CD14-positive monocyte (primary cell): ENCODE measurements around the gene LIFR. TPM values are rescaled to one million over a fixed set of nuclear protein-coding genes. Genes with fewer than 3 reads are reported as not detected.

Experiments used
- DNase-seq, 3 donors: peaks; one replicate each; pipeline ENCODE4 v3.0.0-alpha.2; 2011 to 2022
- H2AFZ ChIP-seq: 2 replicates; pipeline ENCODE4 v1.6.0; 2012; ENCODE audit warnings: mild to moderate bottlenecking, low read depth, low read length, inconsistent platforms; ENCODE audit not compliant: insufficient read depth, poor library complexity, severe bottlenecking
- H3K27ac ChIP-seq, 2 donors: 1 replicate in 1 of 2; 2 replicates in 1 of 2; pipeline ENCODE4 v1.5.1; 2012 to 2013; ENCODE audit warnings: low read length in 2 of 2, control low read depth in 1 of 2, inconsistent platforms in 1 of 2, low read depth in 1 of 2, mild to moderate bottlenecking in 1 of 2
- H3K27me3 ChIP-seq, 2 donors: one replicate each; pipeline versions ENCODE4 v1.6.0 to v1.6.1; 2011 to 2013; ENCODE audit warnings: low read length in 2 of 2; ENCODE audit not compliant: control insufficient read depth in 2 of 2, insufficient read depth in 2 of 2
- H3K36me3 ChIP-seq, 2 donors: replicated peaks in 1 of 2; 1 replicate in 1 of 2; 2 replicates in 1 of 2; pipeline versions ENCODE4 v1.5.1 to v1.6.1; 2012 to 2013; ENCODE audit warnings: low read length in 2 of 2, control low read depth in 1 of 2, inconsistent platforms in 1 of 2, mild to moderate bottlenecking in 1 of 2; ENCODE audit not compliant: insufficient read depth in 2 of 2, control insufficient read depth in 1 of 2
- H3K4me1 ChIP-seq, 2 donors: 1 replicate in 1 of 2; 2 replicates in 1 of 2; pipeline versions ENCODE4 v1.5.1 to v1.6.1; 2012 to 2013; ENCODE audit warnings: low read length in 2 of 2, control low read depth in 1 of 2, inconsistent platforms in 1 of 2, mild to moderate bottlenecking in 1 of 2, moderate library complexity in 1 of 2; ENCODE audit not compliant: insufficient read depth in 2 of 2, control insufficient read depth in 1 of 2
- H3K4me2 ChIP-seq: replicated peaks from 2 replicates; pipeline ENCODE3; 2012; ENCODE audit warnings: low read length, moderate library complexity, mild to moderate bottlenecking; ENCODE audit not compliant: poor library complexity, severe bottlenecking; ENCODE audit errors: extremely low read depth
- H3K4me3 ChIP-seq, 3 experiments: fragments of 200-600 bp in 1 of 3; sonication (generic) in 1 of 3; replicated peaks in 1 of 3; 1 replicate in 2 of 3; 2 replicates in 1 of 3; pipeline ENCODE4 v1.5.1; 2011 to 2013; ENCODE audit warnings: low read length in 3 of 3, mild to moderate bottlenecking in 3 of 3, control low read depth in 2 of 3, low read depth in 2 of 3, inconsistent platforms in 1 of 3, moderate library complexity in 1 of 3
- H3K79me2 ChIP-seq: 2 replicates; pipeline ENCODE4 v1.6.0; 2012; ENCODE audit warnings: mild to moderate bottlenecking, control low read depth, inconsistent platforms, low read length, moderate library complexity; ENCODE audit not compliant: insufficient read depth
- H3K9ac ChIP-seq: 2 replicates; pipeline ENCODE4 v1.6.0; 2017; ENCODE audit warnings: low read length, mild to moderate bottlenecking; ENCODE audit not compliant: insufficient read depth, poor library complexity, severe bottlenecking
- H3K9me3 ChIP-seq, 2 donors: replicated peaks in 1 of 2; 1 replicate in 1 of 2; 2 replicates in 1 of 2; pipeline versions ENCODE4 v1.5.1 to v1.6.1; 2012 to 2013; ENCODE audit warnings: low read length in 2 of 2, control low read depth in 1 of 2; ENCODE audit not compliant: control insufficient read depth in 1 of 2, insufficient read depth in 1 of 2
- H4K20me1 ChIP-seq: 2 replicates; pipeline ENCODE4 v1.6.0; 2012; ENCODE audit warnings: mild to moderate bottlenecking, low read length, control low read depth, moderate library complexity; ENCODE audit not compliant: insufficient read depth
- H3K27ac Mint-ChIP-seq, 7 donors: one replicate each; pipeline ENCODE4 v1.8.0; 2020; ENCODE audit warnings: mild to moderate bottlenecking in 7 of 7, mixed read lengths in 7 of 7, moderate library complexity in 6 of 7, inconsistent platforms in 2 of 7
- H3K27me3 Mint-ChIP-seq, 3 donors: one replicate each; pipeline ENCODE4 v1.8.0; 2021 to 2022; ENCODE audit warnings: low read depth in 3 of 3, mild to moderate bottlenecking in 3 of 3, mixed read lengths in 3 of 3, moderate library complexity in 3 of 3, inconsistent platforms in 1 of 3
- H3K36me3 Mint-ChIP-seq, 2 donors: one replicate each; pipeline ENCODE4 v1.8.0; 2020; ENCODE audit warnings: mixed read lengths in 2 of 2, inconsistent platforms in 1 of 2, mild to moderate bottlenecking in 1 of 2
- H3K4me1 Mint-ChIP-seq: one replicate; pipeline ENCODE4 v1.8.0; 2020; ENCODE audit warnings: mild to moderate bottlenecking, mixed read lengths
- H3K4me3 Mint-ChIP-seq, 2 donors: one replicate each; pipeline ENCODE4 v1.8.0; 2020; ENCODE audit warnings: mild to moderate bottlenecking in 2 of 2, mixed read lengths in 2 of 2, moderate library complexity in 1 of 2
- H3K9me3 Mint-ChIP-seq, 7 donors: one replicate each; pipeline ENCODE4 v1.8.0; 2020 to 2022; ENCODE audit warnings: mixed read lengths in 7 of 7, mild to moderate bottlenecking in 6 of 7, moderate library complexity in 6 of 7, inconsistent platforms in 2 of 7
- WGBS: methylation state at CpG from one replicate; pipeline ENCODE4 v1.1.5; 2013; ENCODE audit warnings: missing lambda C conversion rate; ENCODE audit not compliant: insufficient coverage; 5-methylcytosine and 5-hydroxymethylcytosine counted together
- intact Hi-C, 2 donors: fragments of 100-400 bp; cut with micrococcal nuclease; formaldehyde crosslinking; loops; one replicate each; pipeline versions ENCODE4 v1.15.0 to v1.15.1; 2023
- polyA plus RNA-seq, 3 donors: library from polyadenylated mRNA; depleted of rRNA in 1 of 3; unstranded in 2 of 3; stranded (reverse) in 1 of 3; fragments of 300-500 nt in 2 of 3; fragments of >200 nt in 1 of 3; fragmentation: Illumina TruSeq in 2 of 3; gene quantifications; 1 replicate in 2 of 3; 2 replicates in 1 of 3; pipeline ENCODE4 v1.2.3, GENCODE V29; 2012 to 2021
- TF ChIP-seq, protein P1 (sequence below): fragments of 200-600 bp; IDR thresholded peaks from one replicate; pipeline ENCODE4 v1.8.0; 2022; ENCODE audit warnings: antibody characterized with exemption, mild to moderate bottlenecking

The LIFR gene
- polyA plus RNA-seq, 3 donors, result not detected

GRCh38 chr5:38554403-38554802 is 2.0 kb downstream of the LIFR start:
- DNase-seq, result no peak
- H3K4me2 ChIP-seq, result no peak overlapping the region
- H3K27ac Mint-ChIP-seq, result peak overlapping the region in 1 of 7 donors; percentile 15
- H3K9ac ChIP-seq, result no peak overlapping the region
- H3K4me3 ChIP-seq, result no peak overlapping the region
- H3K4me1 ChIP-seq, result peaks cover 0 to 5% of the 10 kb centered on the region in 2 donors
- no peaks in the 10 kb centered on the region for H3K79me2 ChIP-seq
- H3K36me3 ChIP-seq, result no peaks in the 10 kb centered on the region
- no CpG with 5 or more reads among the region's 3 CpGs for WGBS
- H4K20me1 ChIP-seq, result no peaks in the 10 kb centered on the region
- TF ChIP-seq, protein P1, sequence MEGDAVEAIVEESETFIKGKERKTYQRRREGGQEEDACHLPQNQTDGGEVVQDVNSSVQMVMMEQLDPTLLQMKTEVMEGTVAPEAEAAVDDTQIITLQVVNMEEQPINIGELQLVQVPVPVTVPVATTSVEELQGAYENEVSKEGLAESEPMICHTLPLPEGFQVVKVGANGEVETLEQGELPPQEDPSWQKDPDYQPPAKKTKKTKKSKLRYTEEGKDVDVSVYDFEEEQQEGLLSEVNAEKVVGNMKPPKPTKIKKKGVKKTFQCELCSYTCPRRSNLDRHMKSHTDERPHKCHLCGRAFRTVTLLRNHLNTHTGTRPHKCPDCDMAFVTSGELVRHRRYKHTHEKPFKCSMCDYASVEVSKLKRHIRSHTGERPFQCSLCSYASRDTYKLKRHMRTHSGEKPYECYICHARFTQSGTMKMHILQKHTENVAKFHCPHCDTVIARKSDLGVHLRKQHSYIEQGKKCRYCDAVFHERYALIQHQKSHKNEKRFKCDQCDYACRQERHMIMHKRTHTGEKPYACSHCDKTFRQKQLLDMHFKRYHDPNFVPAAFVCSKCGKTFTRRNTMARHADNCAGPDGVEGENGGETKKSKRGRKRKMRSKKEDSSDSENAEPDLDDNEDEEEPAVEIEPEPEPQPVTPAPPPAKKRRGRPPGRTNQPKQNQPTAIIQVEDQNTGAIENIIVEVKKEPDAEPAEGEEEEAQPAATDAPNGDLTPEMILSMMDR, result no peak
- H3K9me3 ChIP-seq, result peaks cover 0 to 28% of the 10 kb centered on the region in 2 donors
- peaks cover 8% of the 10 kb centered on the region for H3K4me1 Mint-ChIP-seq
- H2AFZ ChIP-seq, result no peak overlapping the region
- H3K27me3 ChIP-seq, result peaks cover 74 to 91% of the 10 kb centered on the region in 2 donors
- H3K36me3 Mint-ChIP-seq, result peaks cover 0 to 3% of the 10 kb centered on the region in 2 donors
- peaks cover 0 to 15% (median 4%) of the 10 kb centered on the region in 7 donors for H3K9me3 Mint-ChIP-seq
- H3K27me3 Mint-ChIP-seq, result peaks cover 60 to 80% (median 69%) of the 10 kb centered on the region in 3 donors
- H3K27ac ChIP-seq, result no peak overlapping the region
- intact Hi-C loops, result no loop called here
- peak overlapping the region in 1 of 2 donors; percentile 53 for H3K4me3 Mint-ChIP-seq

- H4K20me1 ChIP-seq, result no peaks in the 10 kb centered on the region
- peaks cover 0 to 5% of the 10 kb centered on the region in 2 donors for H3K4me1 ChIP-seq
- H3K4me2 ChIP-seq, result no peak overlapping the region
- Mint-ChIP-seq H3K9me3 (peaks cover 0 to 17% (median 4%) of the 10 kb centered on the region in 7 donors), H3K4me1 (peaks cover 8% of the 10 kb centered on the region), H3K27ac (no peak overlapping the region), H3K27me3 (peaks cover 53 to 72% (median 64%) of the 10 kb centered on the region in 3 donors), H3K4me3 (peak overlapping the region in 1 of 2 donors; percentile 21), H3K36me3 (peaks cover 0 to 3% of the 10 kb centered on the region in 2 donors)
- WGBS, result 27% methylated on average over 1 of the region's 2 CpGs
- H3K9ac ChIP-seq, result no peak overlapping the region
- DNase-seq, result no peak
- intact Hi-C loops, result no loop called here
- no peak overlapping the region for H3K4me3 ChIP-seq
- H3K79me2 ChIP-seq, result no peaks in the 10 kb centered on the region
- peaks cover 72 to 86% of the 10 kb centered on the region in 2 donors for H3K27me3 ChIP-seq
- no peak overlapping the region for H2AFZ ChIP-seq
- H3K9me3 ChIP-seq, result peaks cover 0 to 23% of the 10 kb centered on the region in 2 donors
- TF ChIP-seq, protein P1, result no peak
- no peaks in the 10 kb centered on the region for H3K36me3 ChIP-seq
- no peak overlapping the region for H3K27ac ChIP-seq
These were observed 3.4 kb downstream of the LIFR start for GRCh38 chr5:38553001-38553521.
